Subcutaneous adipose tissue (tissue), 4 donors: ENCODE data around the gene COQ8A. TPM values are rescaled to one million over a fixed set of nuclear protein-coding genes. Genes with fewer than 3 reads are reported as not detected.

Experiments used
- total RNA-seq, 4 donors: library from RNA; depleted of rRNA; stranded (reverse); fragments of >200 nt; gene quantifications; one replicate each; pipeline ENCODE4 v1.1.0, GENCODE V29; 2016
- TF ChIP-seq, protein P1 (sequence below): fragments of 450-650 bp; IDR thresholded peaks from one replicate; pipeline ENCODE4 v1.5.1; 2016; ENCODE audit warnings: low read depth, mild to moderate bottlenecking, control low read depth, antibody characterized with exemption, moderate library complexity

COQ8A gene
- total RNA-seq, 4 donors from 2014 or later: 119 to 506 (median 227) TPM

DNA sequence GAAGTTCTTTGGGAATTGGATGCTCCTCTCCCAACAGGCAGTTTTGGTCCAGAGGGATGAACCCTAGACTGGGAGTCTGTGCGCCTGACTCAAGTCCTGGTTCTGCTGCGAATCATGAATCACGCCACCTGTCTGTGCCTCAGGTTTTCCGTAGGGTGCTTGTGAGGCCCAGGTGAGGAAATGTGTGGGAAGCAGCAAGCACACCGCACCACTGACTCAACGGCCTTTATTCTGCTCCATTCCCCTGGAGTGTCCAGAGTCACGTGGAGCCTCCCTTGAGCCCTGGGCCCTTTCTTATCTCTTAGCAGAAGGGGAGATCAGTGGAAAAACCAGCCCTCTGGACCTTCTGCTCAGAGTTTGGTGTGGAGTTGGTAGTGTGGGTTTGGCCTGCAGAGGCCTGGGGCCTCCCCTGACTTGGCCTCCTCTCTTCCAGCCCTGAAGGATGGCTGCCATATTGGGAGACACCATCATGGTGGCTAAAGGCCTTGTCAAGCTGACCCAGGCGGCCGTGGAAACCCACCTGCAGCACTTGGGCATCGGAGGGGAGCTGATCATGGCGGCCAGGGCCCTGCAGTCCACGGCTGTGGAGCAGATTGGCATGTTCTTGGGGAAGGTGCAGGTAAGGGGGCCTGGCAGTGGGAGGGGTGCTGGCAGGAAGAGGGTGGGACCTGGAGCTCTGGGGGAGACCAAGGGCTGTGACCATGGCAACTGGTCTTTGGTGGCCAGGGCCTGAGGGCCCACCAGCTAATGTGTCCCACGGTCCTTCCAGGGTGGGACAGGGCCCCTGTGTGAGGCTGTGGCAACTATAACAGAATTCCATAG is 21.1 kb downstream of the COQ8A start:
- TF ChIP-seq, protein P1, sequence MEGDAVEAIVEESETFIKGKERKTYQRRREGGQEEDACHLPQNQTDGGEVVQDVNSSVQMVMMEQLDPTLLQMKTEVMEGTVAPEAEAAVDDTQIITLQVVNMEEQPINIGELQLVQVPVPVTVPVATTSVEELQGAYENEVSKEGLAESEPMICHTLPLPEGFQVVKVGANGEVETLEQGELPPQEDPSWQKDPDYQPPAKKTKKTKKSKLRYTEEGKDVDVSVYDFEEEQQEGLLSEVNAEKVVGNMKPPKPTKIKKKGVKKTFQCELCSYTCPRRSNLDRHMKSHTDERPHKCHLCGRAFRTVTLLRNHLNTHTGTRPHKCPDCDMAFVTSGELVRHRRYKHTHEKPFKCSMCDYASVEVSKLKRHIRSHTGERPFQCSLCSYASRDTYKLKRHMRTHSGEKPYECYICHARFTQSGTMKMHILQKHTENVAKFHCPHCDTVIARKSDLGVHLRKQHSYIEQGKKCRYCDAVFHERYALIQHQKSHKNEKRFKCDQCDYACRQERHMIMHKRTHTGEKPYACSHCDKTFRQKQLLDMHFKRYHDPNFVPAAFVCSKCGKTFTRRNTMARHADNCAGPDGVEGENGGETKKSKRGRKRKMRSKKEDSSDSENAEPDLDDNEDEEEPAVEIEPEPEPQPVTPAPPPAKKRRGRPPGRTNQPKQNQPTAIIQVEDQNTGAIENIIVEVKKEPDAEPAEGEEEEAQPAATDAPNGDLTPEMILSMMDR: no peak

DNA sequence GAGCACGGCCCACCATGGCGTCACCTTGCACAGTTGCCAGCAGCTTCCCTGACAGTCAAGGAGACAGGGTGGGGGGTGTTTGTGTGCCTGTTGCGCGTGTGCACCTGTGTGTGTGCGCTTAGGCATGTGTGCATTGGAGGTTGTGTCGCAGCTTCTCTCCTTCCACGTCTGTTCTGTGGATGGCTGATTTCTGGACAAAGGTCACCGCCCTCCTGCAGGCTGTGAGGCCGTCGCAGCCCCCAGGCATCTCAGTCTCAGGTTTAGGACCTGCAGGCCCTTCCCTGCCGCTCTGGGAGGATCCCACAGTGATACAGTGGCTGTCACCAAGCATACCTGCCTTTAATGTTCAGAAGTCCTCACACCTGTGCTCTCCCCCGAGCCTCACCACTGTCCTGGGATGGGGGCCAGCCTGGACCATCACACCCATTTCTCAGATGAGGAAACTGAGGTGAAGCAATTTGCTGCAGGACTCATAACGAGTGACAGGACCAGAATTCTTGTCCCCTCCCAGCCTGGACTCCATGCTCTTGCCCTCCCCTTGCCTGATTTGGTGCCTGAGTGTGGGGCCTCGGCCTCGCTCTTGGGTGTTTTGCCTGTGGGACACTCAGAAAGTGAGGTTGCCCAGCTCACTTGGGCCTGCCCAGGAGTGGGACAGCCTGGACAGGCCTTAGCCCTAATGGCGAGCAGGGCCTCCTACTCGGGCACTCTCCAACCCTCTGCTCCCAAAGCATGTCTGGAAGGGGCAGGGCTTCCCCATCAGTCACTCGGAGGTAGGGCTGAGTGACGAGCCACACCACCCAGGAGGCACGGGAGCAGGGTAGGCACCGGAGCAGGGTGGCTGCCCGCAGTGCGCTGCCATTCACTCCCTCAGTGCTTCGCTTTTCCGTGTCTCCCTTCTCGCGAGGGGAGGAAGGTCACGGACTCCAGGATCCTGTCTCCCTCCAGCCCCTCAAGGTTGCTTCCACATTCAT is 22.6 kb downstream of the COQ8A start:
- TF ChIP-seq, protein P1: no peak

DNA sequence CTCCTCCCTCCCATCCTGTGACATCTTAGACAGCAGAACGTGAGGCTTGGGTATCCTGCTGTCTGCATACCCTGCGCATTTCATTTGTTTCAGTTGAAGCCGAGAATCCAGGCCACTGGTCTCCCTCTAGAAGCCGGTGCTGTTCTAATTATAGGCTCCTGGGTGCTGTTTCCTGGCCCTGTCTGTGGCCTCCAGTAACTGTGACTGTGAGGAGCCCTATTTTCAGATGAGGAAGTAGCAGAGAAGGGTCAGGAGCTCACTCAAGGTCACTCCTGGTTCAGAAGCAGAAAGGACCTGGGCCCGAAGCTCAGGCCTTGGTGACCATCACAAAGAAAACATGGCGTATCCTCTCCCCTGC is 24.0 kb downstream of the COQ8A start:
- TF ChIP-seq, protein P1: no peak

DNA sequence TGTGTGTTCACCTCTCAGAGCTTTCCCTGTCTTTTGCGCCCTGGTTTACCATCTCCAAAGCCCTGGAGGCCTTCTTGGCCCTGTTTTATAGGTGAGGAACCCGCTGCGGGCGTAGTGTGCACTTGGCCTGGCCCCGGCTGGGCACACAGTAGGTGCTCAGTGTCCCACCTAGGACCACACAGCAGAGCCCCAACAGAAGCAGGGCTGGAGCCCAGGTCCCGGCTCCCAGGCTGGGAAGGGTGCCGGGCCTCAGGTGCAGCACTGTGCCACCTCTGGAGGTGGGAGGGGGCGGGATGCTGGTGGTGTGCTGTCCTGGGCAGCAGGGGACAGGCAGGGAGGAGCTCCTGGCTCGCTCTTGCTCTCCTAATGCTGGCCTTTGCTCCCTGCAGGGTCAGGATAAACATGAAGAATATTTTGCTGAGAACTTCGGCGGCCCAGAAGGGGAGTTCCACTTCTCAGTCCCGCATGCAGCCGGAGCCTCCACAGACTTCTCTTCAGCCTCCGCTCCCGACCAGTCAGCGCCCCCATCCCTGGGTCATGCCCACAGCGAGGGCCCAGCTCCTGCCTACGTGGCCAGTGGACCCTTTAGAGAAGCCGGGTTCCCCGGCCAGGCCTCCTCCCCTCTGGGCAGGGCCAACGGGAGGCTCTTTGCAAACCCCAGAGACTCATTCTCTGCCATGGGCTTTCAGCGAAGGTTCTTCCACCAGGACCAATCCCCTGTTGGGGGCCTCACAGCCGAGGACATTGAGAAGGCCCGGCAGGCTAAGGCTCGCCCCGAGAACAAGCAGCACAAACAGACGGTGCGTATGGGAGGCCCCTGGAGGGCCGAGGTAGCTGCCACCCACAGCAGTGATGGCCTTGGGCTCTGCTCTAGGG is 24.8 kb downstream of the COQ8A start:
- TF ChIP-seq, protein P1: no peak

DNA sequence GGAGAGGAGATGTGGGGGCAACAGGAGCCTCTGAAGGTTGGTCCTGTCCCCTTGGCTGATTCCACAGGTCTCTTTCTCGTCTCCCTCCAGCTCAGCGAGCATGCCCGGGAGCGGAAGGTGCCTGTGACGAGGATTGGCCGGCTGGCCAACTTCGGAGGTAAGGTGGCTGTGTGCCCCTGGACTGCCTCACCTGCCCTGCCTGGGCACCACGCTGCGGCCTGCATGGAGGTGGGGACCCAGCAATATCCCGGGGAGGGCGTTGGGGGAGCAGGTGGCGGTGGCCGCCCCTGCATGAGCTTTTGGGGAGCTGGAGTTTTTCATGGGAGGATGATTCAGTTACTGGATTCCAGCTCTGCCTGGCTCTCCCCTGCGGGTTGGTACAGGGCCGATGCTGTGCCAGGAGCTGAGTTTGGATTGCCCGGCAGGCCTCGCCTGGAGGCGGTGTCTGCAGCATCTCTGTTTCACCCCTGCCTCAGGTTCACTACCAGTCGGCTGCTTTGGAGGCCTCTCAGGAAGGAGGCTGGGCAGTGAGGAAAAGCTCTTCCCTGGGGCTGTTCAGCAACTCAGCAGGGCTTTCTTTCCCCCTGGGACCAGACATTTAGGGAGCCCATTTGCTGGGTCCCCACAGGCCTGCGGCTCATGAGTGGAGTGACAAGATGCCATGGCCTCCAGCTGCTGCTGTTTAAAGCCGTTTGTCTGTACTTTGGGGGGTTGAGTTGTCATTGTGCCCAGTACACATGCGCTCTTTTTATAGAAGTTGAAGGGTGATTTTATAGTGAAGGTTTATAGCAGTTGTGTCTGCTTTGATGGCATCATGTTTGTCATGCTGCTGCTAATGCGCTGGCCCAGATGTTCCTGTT is 25.7 kb downstream of the COQ8A start:
- TF ChIP-seq, protein P1: no peak

DNA sequence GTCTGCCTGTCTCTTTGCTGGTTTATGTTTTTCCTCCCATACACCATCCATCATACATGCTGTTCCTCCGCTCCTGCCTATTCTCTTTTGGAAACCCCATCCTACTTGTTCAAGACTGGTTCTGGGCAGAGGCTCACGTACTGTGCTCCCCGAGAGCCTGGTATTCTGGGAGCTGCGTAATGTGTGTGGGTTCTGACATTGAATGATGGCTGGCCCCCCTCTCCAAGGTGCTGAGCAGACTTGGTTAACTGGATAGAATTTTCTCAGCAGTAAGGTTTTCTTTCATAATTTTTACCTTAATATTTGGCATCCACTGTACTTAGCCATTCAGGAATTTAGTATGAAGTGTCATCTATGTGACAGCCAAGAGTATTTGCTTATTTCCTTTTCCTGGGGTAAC is 26.6 kb downstream of the COQ8A start:
- TF ChIP-seq, protein P1: no peak
